ENCODE measurements around the gene MORN4. TPM values are rescaled to one million over a fixed set of nuclear protein-coding genes. Genes with fewer than 3 reads are reported as not detected.

The MORN4 gene
- total RNA-seq, 2 experiments from 2014 or later, result 2.6 to 4.3 TPM

GRCh38 chr10:97573672-97574071 lies 59.6 kb downstream of the MORN4 start:
- POLR2A ChIA-PET, result no interaction called here

GRCh38 chr10:97573021-97573420 lies 60.3 kb downstream of the MORN4 start:
- Mint-ChIP-seq H3K4me3 (no peak overlapping the region), H3K9me3 (no peaks in the 10 kb centered on the region), H3K4me1 (no peaks in the 10 kb centered on the region), H3K27ac (no peak overlapping the region), H3K27me3 (no peaks in the 10 kb centered on the region), H3K36me3 (ENCODE audit: low read depth) (no peaks in the 10 kb centered on the region)
- ChIA-PET POLR2A (no interaction called here), CTCF (interaction anchor here (1.3 to 4.1 kb wide), 7 partner anchors 8 to 105 kb away, joined by 3 to 19 read pairs (median 4); no protein-coding TSS in a partner anchor)
- DNase-seq, result no peak

More at GRCh38 chr10:97573672-97574071, 59.6 kb downstream of the MORN4 start:
- Mint-ChIP-seq H3K4me1 (no peaks in the 10 kb centered on the region), H3K27ac (no peak overlapping the region), H3K27me3 (no peaks in the 10 kb centered on the region), H3K9me3 (no peaks in the 10 kb centered on the region), H3K4me3 (no peak overlapping the region), H3K36me3 (ENCODE audit: low read depth) (no peaks in the 10 kb centered on the region)
- DNase-seq, result no peak
- CTCF ChIA-PET, result no interaction called here

GRCh38 chr10:97572214-97572989 lies 60.9 kb downstream of the MORN4 start, which contains the start of gene ANKRD2:
ANKRD2 (plus strand) TSS chr10:97572779; CDS start chr10:97572789, 10 bp downstream.
- ChIA-PET CTCF (interaction anchor here (0.6 to 4.1 kb wide), 25 partner anchors 9 to 499 kb away, joined by 3 to 19 read pairs (median 4); partner anchors contain the start of genes AVPI1, C10orf62 and HOGA1), POLR2A (interaction anchor here (0.6 to 1.4 kb wide), 3 partner anchors 12 to 171 kb away, joined by 3 read pairs; partner anchors contain the start of gene HOGA1)
- Mint-ChIP-seq H3K27me3 (no peaks in the 10 kb centered on the region), H3K4me3 (no peak within 1 kb of the TSS), H3K9me3 (no peaks in the 10 kb centered on the region), H3K4me1 (no peaks in the 10 kb centered on the region), H3K36me3 (ENCODE audit: low read depth) (no peaks in the 10 kb centered on the region), H3K27ac (no peak within 1 kb of the TSS)
- DNase-seq, result peak; percentile 65

GRCh38 chr10:97571622-97572021 lies 61.7 kb downstream of the MORN4 start:
- CTCF ChIA-PET, result interaction anchor here (0.6 to 4.1 kb wide), 25 partner anchors 10 to 499 kb away, joined by 3 to 19 read pairs (median 4); partner anchors contain the start of genes AVPI1, C10orf62 and HOGA1
- no peaks in the 10 kb centered on the region for H3K9me3 Mint-ChIP-seq
- H3K36me3 Mint-ChIP-seq (ENCODE audit: low read depth), result no peaks in the 10 kb centered on the region
- H3K4me1 Mint-ChIP-seq, result no peaks in the 10 kb centered on the region
- POLR2A ChIA-PET, result interaction anchor here (0.6 to 1.4 kb wide), 2 partner anchors 13 to 171 kb away, joined by 3 read pairs; partner anchors contain the start of gene HOGA1
- H3K4me3 Mint-ChIP-seq, result no peak overlapping the region
- no peaks in the 10 kb centered on the region for H3K27me3 Mint-ChIP-seq
- DNase-seq, result no peak
- no peak overlapping the region for H3K27ac Mint-ChIP-seq

GRCh38 chr10:97570789-97571471 lies 62.4 kb downstream of the MORN4 start:
- peaks cover 2% of the 10 kb centered on the region for H3K4me1 Mint-ChIP-seq
- no peak for DNase-seq
- no peak overlapping the region for H3K27ac Mint-ChIP-seq
- ChIA-PET CTCF (interaction anchor here (0.9 to 4.1 kb wide), 14 partner anchors 10 to 498 kb away, joined by 3 to 19 read pairs (median 5); partner anchors contain the start of genes AVPI1, C10orf62 and HOGA1), POLR2A (no interaction called here)
- H3K9me3 Mint-ChIP-seq, result no peaks in the 10 kb centered on the region
- no peak overlapping the region for H3K4me3 Mint-ChIP-seq
- H3K36me3 Mint-ChIP-seq (ENCODE audit: low read depth), result no peaks in the 10 kb centered on the region
- no peaks in the 10 kb centered on the region for H3K27me3 Mint-ChIP-seq

GRCh38 chr10:97570146-97570788 lies 63.0 kb downstream of the MORN4 start:
- H3K27me3 Mint-ChIP-seq, result no peaks in the 10 kb centered on the region
- DNase-seq, result no peak
- H3K4me3 Mint-ChIP-seq, result no peak overlapping the region
- no peaks in the 10 kb centered on the region for H3K36me3 Mint-ChIP-seq (ENCODE audit: low read depth)
- no peaks in the 10 kb centered on the region for H3K9me3 Mint-ChIP-seq
- no peak overlapping the region for H3K27ac Mint-ChIP-seq
- ChIA-PET CTCF (interaction anchor here (2.8 to 4.1 kb wide), 2 partner anchors 11 to 17 kb away, joined by 15 to 19 read pairs; no protein-coding TSS in a partner anchor), POLR2A (no interaction called here)
- peaks cover 2% of the 10 kb centered on the region for H3K4me1 Mint-ChIP-seq

GRCh38 chr10:97567891-97568290 lies 65.4 kb downstream of the MORN4 start:
- H3K4me3 Mint-ChIP-seq, result no peak overlapping the region
- no peaks in the 10 kb centered on the region for H3K36me3 Mint-ChIP-seq (ENCODE audit: low read depth)
- CTCF ChIA-PET, result no interaction called here
- no peaks in the 10 kb centered on the region for H3K9me3 Mint-ChIP-seq
- no peak overlapping the region for H3K27ac Mint-ChIP-seq
- no peaks in the 10 kb centered on the region for H3K27me3 Mint-ChIP-seq
- H3K4me1 Mint-ChIP-seq, result peaks cover 2% of the 10 kb centered on the region
- POLR2A ChIA-PET, result no interaction called here
- no peak for DNase-seq

GRCh38 chr10:97566336-97566996 lies 66.8 kb downstream of the MORN4 start:
- Mint-ChIP-seq H3K27me3 (no peaks in the 10 kb centered on the region), H3K9me3 (peaks cover 4% of the 10 kb centered on the region), H3K4me3 (no peak overlapping the region), H3K36me3 (ENCODE audit: low read depth) (no peaks in the 10 kb centered on the region), H3K4me1 (peaks cover 5% of the 10 kb centered on the region), H3K27ac (no peak overlapping the region)
- ChIA-PET POLR2A (no interaction called here), CTCF (no interaction called here)
- no peak for DNase-seq

GRCh38 chr10:97564776-97565175 lies 68.5 kb downstream of the MORN4 start:
- no peaks in the 10 kb centered on the region for H3K36me3 Mint-ChIP-seq (ENCODE audit: low read depth)
- peaks cover 15% of the 10 kb centered on the region for H3K4me1 Mint-ChIP-seq
- H3K27me3 Mint-ChIP-seq, result no peaks in the 10 kb centered on the region
- DNase-seq, result no peak
- H3K4me3 Mint-ChIP-seq, result no peak overlapping the region
- peaks cover 4% of the 10 kb centered on the region for H3K9me3 Mint-ChIP-seq
- ChIA-PET POLR2A (no interaction called here), CTCF (no interaction called here)
- no peak overlapping the region for H3K27ac Mint-ChIP-seq

Other genes starting within 250 kb of the MORN4 start
- gene RRP12, start 232.2 kb downstream of the MORN4 start, total RNA-seq, result 10 to 100 TPM; 16.2 to 18.1 TPM
- gene PGAM1, start 207.3 kb downstream of the MORN4 start, total RNA-seq, result 100 to 1,000 TPM; 509 to 514 TPM
- gene EXOSC1, start 187.5 kb downstream of the MORN4 start, total RNA-seq, result 10 to 100 TPM; 49.3 to 49.8 TPM
- gene ZDHHC16, start 187.3 kb downstream of the MORN4 start, total RNA-seq, result 10 to 100 TPM; 33.9 to 35.7 TPM
- 10 to 100 TPM; 60.6 to 66.3 TPM for gene MMS19, start 135.1 kb downstream of the MORN4 start, total RNA-seq
- 1 to 10 TPM; 1.4 to 1.6 TPM for gene UBTD1, start 134.6 kb downstream of the MORN4 start, total RNA-seq
- gene ANKRD2, start 60.7 kb downstream of the MORN4 start, total RNA-seq, result under 1 TPM in 1 of 2 experiments, not detected in 1; 0.15 TPM
- gene HOGA1, start 49.1 kb downstream of the MORN4 start, total RNA-seq, result not detected
- gene C10orf62, start 43.8 kb downstream of the MORN4 start, total RNA-seq, result not detected
- gene PI4K2A, start 7.2 kb upstream of the MORN4 start, total RNA-seq, result 10 to 100 TPM; 13.3 TPM
- gene AVPI1, start 53.7 kb upstream of the MORN4 start, total RNA-seq, result 1 to 10 TPM; 1.8 to 1.9 TPM
- 1 to 10 TPM; 2.5 to 2.7 TPM for gene MARVELD1, start 80.2 kb upstream of the MORN4 start, total RNA-seq
- 10 to 100 TPM; 29.3 to 32.4 TPM for gene ZFYVE27, start 103.6 kb upstream of the MORN4 start, total RNA-seq
- not detected for gene SFRP5, start 138.5 kb upstream of the MORN4 start, total RNA-seq
- 10 to 100 TPM; 10.5 to 11.2 TPM for gene GOLGA7B, start 216.3 kb upstream of the MORN4 start, total RNA-seq